ENCODE results near the gene SLCO3A1.

Gene SLCO3A1

GRCh38 chr15:92076541-92076940 is 223.0 kb downstream of the SLCO3A1 start:
- no peak for DNase-seq

DNA sequence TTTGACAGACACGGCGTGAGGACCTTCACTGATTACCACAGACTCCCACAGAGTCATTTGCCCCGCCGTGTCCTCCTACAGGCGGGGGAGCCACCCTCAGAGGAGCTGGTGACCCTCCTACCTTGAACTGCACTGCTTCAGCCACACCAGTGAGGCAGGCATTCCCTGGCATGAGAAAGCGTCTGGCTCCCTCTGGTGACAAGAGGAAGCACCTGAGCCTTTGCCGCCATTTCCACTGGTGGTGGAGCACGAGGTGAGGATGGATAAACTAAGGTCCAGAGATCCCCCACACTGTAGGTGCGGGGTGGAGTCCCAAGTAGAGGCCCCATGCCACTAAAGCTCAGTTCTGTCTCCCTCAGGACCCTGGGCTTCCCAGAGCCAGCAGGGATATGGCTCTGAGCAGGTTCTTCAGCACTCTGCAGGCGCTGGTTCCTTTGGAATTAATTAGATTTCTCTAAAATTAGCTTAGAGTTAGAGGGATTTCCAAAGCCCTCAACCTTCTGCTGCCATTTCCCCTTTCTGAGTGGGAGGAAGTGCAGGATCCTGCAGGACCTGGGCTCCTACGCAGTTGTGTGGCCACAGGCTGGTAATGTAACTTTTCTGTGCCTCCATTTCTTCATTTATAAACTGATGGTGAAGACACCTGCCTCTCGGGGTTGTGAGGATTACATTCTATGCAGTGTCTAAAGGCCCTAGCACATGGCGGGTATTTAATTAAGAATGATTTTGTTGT is 224.0 kb downstream of the SLCO3A1 start:
- DNase-seq, result peak; percentile 78

DNA sequence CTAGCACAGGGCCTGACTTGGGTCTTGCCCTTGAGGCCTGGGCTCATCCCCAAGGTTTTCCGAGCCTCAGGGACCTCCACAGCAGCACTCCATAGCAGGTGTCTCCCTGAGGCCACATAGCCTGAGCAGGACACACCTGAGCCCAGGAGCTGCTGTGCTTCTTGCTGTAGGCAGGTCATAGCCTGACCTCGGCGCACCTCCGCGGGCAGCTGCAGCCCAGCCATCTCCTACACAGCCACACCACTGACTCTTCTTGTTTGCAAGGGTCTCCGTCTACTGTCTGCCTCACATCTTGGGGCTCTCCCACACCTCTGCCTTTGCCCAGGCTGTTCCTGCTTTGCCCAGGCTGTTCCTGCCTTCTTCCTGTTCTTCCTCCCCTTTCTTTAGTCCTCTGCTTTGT is 224.8 kb downstream of the SLCO3A1 start:
- no peak for DNase-seq

DNA sequence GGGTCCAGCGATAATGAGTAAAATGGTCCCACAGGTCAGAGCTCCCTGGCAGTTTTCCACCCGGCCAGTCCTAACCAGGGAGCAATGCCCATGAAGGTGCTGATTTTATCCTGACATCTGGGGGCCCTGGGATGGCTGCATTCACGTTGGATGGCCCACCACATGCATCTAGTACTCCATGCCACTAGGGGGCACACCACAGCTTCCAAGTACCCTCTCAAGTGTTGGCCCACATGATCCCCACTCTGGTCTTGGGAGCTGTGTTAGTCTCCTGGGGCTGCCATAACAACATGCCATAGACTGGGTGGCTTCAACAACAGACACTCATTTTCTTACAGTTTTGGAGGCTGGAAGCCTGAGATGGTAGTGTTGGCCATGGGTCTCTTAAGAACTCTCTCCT is 225.5 kb downstream of the SLCO3A1 start:
- peak; percentile 64 for DNase-seq

GRCh38 chr15:92079647-92080255 is 226.2 kb downstream of the SLCO3A1 start:
- DNase-seq, result no peak

DNA sequence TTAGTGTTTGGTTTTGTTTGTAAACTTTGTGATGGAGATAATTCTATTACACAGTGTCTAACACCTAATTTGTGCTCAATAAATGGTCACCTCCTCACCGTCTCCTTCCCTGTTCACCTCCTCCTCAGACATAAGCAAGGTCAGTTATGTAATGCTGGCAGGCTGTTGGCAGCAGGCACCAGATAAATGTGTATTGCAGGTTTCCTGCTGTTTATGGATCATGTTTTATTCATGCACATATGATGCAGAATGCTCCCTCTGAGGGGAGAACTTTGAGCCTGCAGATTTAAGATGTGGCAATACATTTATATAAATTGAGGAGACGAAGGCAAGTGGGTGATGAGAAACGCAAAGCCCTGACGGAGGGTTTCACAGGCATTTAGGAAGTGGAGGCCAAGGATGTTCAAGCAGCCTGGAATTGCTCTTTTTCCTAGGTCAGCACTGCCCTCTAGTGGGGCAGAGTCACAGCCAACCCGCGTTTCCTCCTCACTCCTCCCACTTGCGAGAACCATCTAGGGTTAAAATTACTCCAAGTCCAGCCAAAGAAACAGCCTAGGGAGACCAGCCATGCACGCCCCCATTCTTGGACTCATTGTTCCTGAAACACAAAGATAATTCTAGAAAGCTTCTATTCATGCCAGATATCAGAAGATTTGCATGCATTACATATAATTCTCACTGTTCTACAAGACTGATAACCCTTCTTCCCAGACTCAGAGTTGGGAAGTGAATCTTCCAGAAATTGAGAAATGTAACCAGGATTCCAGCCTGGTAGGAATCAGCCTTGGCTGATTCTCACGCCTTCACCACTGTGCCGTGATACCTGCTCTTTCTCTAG is 228.7 kb downstream of the SLCO3A1 start:
- DNase-seq, result peak; percentile 78

GRCh38 chr15:92083190-92083589 is 229.7 kb downstream of the SLCO3A1 start:
- DNase-seq, result no peak

DNA sequence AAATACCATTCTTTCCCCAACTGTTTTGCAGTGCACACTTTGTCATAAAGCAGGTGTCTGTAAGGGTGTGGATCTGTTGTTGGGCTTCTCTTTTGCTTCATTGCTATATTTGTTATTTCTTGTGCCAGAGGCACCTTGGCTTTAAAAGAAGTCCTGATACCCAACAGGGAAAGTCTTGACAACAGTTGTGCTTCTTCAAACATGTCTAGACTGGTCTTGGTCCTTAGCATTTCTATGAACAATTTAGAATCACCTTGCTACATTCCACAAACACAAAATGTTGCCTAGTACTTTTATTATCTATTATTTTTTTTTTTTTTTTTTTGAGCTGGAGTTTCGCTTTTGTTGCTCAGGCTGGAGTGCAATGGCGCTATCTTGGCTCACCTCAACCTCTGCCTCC is 233.7 kb downstream of the SLCO3A1 start:
- DNase-seq, result no peak

DNA sequence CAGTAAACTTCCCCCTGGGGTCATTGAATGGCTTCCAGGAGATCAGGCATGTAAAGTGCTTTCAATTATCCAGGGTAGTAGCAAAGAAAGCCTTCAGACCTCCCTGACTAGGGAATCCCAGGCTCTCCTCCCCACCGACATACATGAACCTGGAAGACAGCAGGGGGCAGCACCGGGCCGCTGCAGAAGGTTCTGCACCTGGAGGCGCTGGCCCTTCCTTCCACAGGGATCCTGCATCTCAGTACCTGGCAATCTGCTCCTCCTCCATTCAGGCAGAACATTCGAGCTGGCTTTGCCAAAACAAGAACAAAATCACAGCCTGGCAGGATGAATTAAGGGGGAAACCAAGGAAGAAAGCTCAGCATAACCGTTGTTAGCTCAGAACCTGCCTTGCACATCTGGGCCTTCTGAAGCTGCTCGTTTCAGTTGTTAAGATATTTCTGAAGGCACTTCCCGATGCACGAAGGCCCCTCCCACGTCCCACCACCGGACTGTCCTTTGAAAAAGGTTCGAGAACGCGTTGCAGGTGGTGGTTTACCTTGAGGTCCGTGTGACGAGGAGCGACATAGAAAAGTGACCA is 237.7 kb downstream of the SLCO3A1 start:
- DNase-seq, result peak; percentile 56

GRCh38 chr15:92092289-92093105 is 239.0 kb downstream of the SLCO3A1 start:
- no peak for DNase-seq

- no peak for DNase-seq
Observed at GRCh38 chr15:92095693-92096092, 242.2 kb downstream of the SLCO3A1 start.

DNA sequence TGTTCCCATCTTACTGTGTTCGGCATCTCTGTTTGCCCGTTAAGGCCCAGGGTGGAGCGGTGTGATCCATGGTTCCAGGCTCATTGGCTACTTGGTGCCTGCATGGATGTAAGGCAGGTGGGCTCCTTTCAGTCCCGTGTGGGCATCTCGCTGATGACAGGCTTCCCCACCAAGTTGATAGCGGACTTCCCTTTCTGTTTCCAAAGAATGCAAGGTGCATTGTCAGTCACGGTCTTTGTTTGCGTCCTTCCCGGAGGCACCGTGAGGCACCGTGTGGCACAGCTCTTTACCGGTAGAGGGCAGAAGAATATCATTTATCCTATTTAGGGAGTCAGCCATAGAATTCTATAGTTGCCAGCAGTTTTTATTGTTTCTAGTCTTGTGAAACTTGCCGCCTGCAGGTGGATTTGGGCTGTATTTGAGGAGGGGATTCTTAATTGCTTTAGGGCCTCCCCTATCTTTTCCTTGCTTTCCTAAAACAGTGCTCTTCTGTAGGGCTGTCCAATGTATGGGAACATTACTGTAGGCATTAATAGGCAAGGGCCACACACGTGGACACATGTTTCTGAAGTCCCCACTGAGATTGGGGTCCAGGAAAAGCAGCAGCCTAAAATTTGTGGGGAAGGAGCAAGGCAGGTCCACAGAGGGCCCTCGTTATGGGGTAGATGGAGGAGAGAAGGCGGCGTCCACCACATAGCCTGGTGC is 244.1 kb downstream of the SLCO3A1 start:
- peak; percentile 63 for DNase-seq

DNA sequence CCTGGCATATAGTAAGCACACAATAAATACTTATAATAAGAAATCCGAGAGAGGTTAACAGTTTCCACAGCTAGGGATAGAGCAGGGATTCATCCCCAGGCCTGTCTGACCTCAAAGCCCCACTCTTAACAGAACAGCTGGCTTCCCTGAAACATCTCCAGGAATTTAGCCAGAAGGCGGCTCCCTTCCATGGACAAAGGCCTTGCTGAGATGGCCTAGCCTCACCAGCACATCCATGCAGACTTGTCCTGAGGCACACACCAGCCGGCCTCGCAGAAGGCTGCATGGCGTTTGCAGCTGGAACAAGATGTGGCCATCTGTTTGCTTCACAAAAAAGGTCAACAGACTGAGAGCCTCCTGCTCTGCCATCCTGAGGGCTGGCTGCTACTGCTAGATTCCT is 245.4 kb downstream of the SLCO3A1 start:
- no peak for DNase-seq

DNA sequence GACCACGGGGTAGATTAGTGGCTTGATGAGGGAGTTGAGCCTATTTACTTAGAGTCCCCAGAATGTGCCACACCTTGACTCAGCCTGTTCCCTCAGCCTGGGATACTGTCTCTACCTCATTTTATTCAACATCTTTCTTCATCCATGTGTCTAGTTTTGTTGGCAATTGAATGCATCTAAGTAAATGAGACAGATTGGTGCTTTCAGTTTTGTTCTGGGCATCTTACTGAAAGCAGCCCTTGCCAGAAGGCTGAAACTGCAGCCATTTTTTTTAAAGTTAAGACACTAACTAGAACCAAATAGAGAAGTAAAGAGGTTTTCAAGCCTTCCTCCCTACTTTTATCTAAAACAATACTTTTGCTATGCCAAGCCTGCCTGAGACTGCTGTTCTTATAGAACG is 246.8 kb downstream of the SLCO3A1 start:
- no peak for DNase-seq

DNA sequence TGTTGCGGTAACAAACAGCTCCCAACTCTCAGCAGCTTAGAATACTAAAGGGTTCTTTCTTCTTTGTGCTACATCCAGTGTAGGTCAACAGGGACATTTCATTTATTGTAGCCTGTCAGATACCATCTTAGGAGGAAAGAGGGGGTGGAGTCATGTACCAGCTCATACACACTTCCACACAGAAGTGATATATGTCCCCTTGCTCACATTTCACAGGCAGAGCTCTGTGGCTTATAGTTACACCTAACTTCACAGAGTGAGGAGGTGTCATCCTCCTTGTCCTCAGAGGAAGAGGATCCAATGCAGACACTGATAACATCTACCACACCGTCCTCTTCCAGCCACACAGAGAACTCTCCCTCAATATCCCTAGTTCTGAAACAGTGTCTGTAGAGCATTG is 247.2 kb downstream of the SLCO3A1 start:
- no peak for DNase-seq

- no peak for DNase-seq
Observed at GRCh38 chr15:92101708-92102394, 248.3 kb downstream of the SLCO3A1 start.

DNA sequence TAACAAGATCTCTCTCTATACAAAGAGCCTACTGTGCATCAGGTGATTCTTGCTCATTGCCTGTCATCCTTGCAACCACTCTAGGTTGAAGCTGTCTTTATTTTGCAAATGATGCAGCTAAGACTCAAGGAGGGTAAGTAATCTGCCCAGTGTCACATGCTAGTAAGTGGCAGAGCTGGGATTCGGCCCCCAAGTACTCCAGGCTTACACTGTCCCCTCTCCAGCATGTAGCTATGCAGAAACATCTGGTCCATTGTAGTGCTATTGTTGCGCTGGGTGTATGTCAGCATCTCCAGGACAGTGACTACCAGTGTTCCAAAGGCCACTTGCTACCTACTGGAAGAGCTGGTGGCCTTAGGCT is 248.9 kb downstream of the SLCO3A1 start:
- no peak for DNase-seq

GRCh38 chr15:92104072-92104471 is 250.6 kb downstream of the SLCO3A1 start:
- DNase-seq, result no peak

GRCh38 chr15:92105611-92106010 is 252.1 kb downstream of the SLCO3A1 start:
- DNase-seq, result no peak

GRCh38 chr15:92107510-92107909 is 254.0 kb downstream of the SLCO3A1 start:
- no peak for DNase-seq

DNA sequence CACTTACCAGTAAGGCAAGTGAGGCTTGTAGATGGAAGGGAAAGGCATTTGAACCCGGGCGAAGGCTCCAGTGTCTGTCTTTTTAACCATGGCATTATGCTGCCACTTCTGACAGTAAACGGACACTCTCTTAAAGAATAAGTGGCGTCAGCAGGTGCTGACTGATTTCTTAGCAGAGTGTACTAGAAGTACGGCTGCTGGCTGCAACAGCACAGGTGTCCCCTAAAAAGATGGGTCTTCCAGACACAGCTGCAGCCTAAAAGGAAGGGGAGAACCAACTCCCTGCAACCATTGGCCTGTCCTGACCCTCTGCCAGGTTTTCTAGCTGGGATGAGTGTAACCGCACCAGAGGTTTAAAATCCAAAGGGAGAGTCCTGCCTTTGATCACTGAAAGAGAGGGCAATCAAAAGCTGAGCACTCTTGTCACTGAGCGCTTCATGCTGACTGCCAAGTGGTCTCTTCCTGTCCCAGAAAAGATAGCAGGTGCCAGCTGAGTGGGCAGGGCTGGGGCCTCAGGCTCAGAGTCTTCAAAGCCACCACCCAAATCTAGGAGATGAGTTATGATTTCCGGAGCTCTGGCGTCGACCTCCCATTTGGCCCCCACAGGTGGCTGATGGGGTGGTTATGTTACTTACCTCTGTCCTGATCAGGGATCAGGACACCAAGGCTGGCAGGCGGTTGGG is 255.8 kb downstream of the SLCO3A1 start:
- no peak for DNase-seq
